K562 (cell line): ENCODE data around the gene COMP. TPM values are rescaled to one million over a fixed set of nuclear protein-coding genes. Genes with fewer than 3 reads are reported as not detected.

Experiments
- ARID2 ChIP-seq: fragments of 450-650 bp; IDR thresholded peaks from 2 replicates; pipeline ENCODE4 v1.6.1; 2017; ENCODE audit warnings: antibody characterized with exemption, mild to moderate bottlenecking
- BRF1 ChIP-seq: IDR thresholded peaks from 3 replicates; pipeline ENCODE4 v1.6.1; 2011; ENCODE audit warnings: borderline replicate concordance, mild to moderate bottlenecking; ENCODE audit not compliant: insufficient read length; ENCODE audit errors: extremely low read depth
- FOXA3 ChIP-seq, 2 experiments: fragments of 450-650 bp in 1 of 2; sonication (generic) in 1 of 2; formaldehyde crosslinking; IDR thresholded peaks in 1 of 2; conservative IDR thresholded peaks in 1 of 2; 2 replicates each; pipeline versions ENCODE4 v1.4.0 to v1.8.0; 2020 to 2022; ENCODE audit warnings: mild to moderate bottlenecking in 2 of 2, missing genetic modification reagents in 1 of 2
- FOXM1 ChIP-seq, 2 experiments: fragments of 450-650 bp in 1 of 2; sonication (generic) in 1 of 2; formaldehyde crosslinking in 1 of 2; IDR thresholded peaks; 2 replicates each; pipeline versions ENCODE4 v1.6.1 to v1.9.0; 2017 to 2022; ENCODE audit warnings: low read depth in 2 of 2, mild to moderate bottlenecking in 2 of 2, missing genetic modification reagents in 1 of 2, moderate library complexity in 1 of 2
- HNRNPH1 ChIP-seq: fragments of 200-400 bp; formaldehyde crosslinking; optimal IDR thresholded peaks from 2 replicates; pipeline ENCODE3; 2017; ENCODE audit warnings: low read depth, mild to moderate bottlenecking, low read length, moderate library complexity
- HNRNPL ChIP-seq: fragments of 200-400 bp; formaldehyde crosslinking; IDR thresholded peaks from 2 replicates; pipeline ENCODE4 v1.6.1; 2017; ENCODE audit warnings: low read depth, mild to moderate bottlenecking, low read length
- POLR2AphosphoS5 ChIP-seq: IDR thresholded peaks from 2 replicates; pipeline ENCODE4 v1.6.1; 2011; ENCODE audit warnings: mild to moderate bottlenecking, low read depth, low read length, moderate library complexity; ENCODE audit not compliant: control insufficient read depth, insufficient read depth
- SMAD1 ChIP-seq: fragments of 150-350 bp; IDR thresholded peaks from 2 replicates; pipeline ENCODE4 v1.6.1; 2014; ENCODE audit warnings: low read length, low read depth; ENCODE audit not compliant: partially characterized antibody
- TAF15 ChIP-seq: fragments of 200-400 bp; formaldehyde crosslinking; IDR thresholded peaks from 2 replicates; pipeline ENCODE4 v1.6.1; 2017; ENCODE audit warnings: mild to moderate bottlenecking, low read depth, low read length, moderate library complexity
- TOE1 ChIP-seq, 2 experiments: fragments of 450-650 bp in 1 of 2; sonication (generic) in 1 of 2; formaldehyde crosslinking in 1 of 2; IDR thresholded peaks; 2 replicates each; pipeline versions ENCODE4 v1.7.1 to v1.8.0; 2016 to 2022; ENCODE audit warnings: borderline replicate concordance in 2 of 2, mild to moderate bottlenecking in 2 of 2, antibody characterized with exemption in 1 of 2, inconsistent platforms in 1 of 2, low read depth in 1 of 2, missing genetic modification reagents in 1 of 2, moderate library complexity in 1 of 2
- ZNF146 ChIP-seq: IDR thresholded peaks from one replicate; pipeline ENCODE4 v1.6.1; 2018; ENCODE audit warnings: missing compliant biosample characterization; ENCODE audit not compliant: unreplicated experiment
- ZNF407 ChIP-seq: fragments of 450-650 bp; IDR thresholded peaks from 2 replicates; pipeline ENCODE4 v1.6.1; 2016; ENCODE audit warnings: low read depth
- polyA plus RNA-seq, 8 experiments: library from polyadenylated mRNA; depleted of rRNA in 4 of 8; stranded (reverse) in 5 of 8; unstranded in 3 of 8; fragments of >200 nt; fragmentation: Nextera tagmentation in 2 of 8; fragmentation: Illumina TruSeq in 1 of 8; extraction: Ambion mirVana in 2 of 8; extraction: Trizol in 1 of 8; gene quantifications; 2 replicates each; pipeline versions ENCODE4 v1.2.1 to v1.2.3, GENCODE V29; 2011 to 2014; ENCODE audit warnings: inconsistent platforms in 1 of 8, missing spikeins in 1 of 8
- total RNA-seq, 7 experiments: library from RNA; depleted of rRNA in 6 of 7; stranded (reverse); fragments of >200 nt in 6 of 7; fragmentation: Illumina TruSeq in 2 of 7; extraction: Trizol in 2 of 7; gene quantifications; 2 replicates each; pipeline versions ENCODE4 v1.2.1 to v1.2.3, GENCODE V29; 2011 to 2021; ENCODE audit warnings: low replicate concordance in 1 of 7
- TF ChIP-seq, protein P1 (sequence below): fragments of 250-450 bp; sonication (Bioruptor Pico); IDR thresholded peaks from 2 replicates; pipeline ENCODE4 v1.5.0; 2021
- TF ChIP-seq, protein P2 (sequence below): sonication (generic); formaldehyde crosslinking; IDR thresholded peaks from 2 replicates; pipeline ENCODE4 v1.8.1; 2022; ENCODE audit warnings: missing genetic modification reagents

The COMP gene
- total and polyA plus RNA-seq, 9 of the 15 experiments (the other 6 are each of a cell fraction or from before 2014, with no cell fraction given) = 0.07 TPM; not detected in 8

DNA sequence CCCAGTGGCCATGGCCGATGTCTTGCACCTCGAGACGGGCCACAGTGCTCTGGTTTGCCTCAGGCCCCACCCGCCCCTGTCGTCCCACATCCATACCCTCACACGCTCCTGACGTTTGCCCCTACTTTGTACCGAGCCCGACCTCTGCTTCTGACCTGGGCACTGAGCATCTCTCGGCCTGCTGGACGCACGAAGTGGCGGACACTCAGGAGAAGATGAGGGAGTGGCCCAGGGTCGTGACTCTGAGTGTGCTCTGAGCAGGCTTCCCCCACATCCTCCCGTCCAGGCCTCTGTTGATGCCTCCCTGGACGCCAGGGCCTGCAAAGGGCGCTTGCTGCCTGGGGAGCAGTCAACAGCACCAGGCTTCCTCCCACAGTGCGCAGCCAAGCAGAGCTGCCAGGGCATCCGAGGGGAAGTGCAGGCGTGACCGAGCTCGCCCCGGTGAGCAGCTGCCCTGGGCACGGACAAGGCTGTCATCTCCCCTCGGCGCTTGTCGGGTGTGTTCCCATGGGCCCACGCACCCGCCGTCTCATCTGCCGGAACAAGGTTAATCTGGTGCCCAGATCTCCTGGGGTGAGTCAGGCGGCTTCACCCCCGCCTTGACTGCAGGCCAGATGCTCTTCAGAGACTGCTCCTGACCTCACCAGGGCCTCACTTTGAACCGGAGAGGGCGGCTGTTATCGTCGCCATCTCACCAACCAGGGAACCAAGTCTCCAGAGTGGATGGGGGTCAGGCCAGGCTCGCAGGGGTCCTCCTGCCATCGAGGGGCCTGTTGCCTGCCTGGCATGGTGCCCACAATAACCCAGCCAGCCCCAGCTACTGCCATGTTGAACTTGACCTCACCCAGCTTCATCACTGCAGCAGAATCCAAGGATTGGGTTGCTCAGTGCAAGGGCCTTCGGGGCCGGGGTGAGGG lies 27.2 kb downstream of the COMP start (continued):
- TF ChIP-seq TAF15 (no peak), FOXM1 (IDR thresholded peaks at IDR 0.05; ENCODE audit: low read depth) (no peak), FOXM1 (CRISPR knock-in tag; IDR thresholded peaks at IDR 0.05; ENCODE audit: low read depth) (no peak), ARID2 (no peak), TOE1 (IDR thresholded peaks at IDR 0.05; ENCODE audit: borderline replicate concordance) (no peak), TOE1 (CRISPR knock-in tag; IDR thresholded peaks at IDR 0.05; ENCODE audit: borderline replicate concordance, low read depth) (no peak), HNRNPL (no peak), HNRNPH1 (no peak), ZNF146 (CRISPR knock-in tag) (no peak), ZNF407 (no peak), BRF1 (no peak), SMAD1 (no peak), POLR2AphosphoS5 (no peak), FOXA3 (CRISPR knock-in tag; conservative IDR thresholded peaks at IDR 0.05 in 1 of 2, IDR thresholded peaks at IDR 0.05 in 1 of 2) (no peak)
- TF ChIP-seq, protein P1, sequence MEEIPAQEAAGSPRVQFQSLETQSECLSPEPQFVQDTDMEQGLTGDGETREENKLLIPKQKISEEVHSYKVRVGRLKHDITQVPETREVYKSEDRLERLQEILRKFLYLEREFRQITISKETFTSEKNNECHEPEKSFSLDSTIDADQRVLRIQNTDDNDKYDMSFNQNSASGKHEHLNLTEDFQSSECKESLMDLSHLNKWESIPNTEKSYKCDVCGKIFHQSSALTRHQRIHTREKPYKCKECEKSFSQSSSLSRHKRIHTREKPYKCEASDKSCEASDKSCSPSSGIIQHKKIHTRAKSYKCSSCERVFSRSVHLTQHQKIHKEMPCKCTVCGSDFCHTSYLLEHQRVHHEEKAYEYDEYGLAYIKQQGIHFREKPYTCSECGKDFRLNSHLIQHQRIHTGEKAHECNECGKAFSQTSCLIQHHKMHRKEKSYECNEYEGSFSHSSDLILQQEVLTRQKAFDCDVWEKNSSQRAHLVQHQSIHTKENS (CRISPR knock-in tag) = no peak
- TF ChIP-seq, protein P2, sequence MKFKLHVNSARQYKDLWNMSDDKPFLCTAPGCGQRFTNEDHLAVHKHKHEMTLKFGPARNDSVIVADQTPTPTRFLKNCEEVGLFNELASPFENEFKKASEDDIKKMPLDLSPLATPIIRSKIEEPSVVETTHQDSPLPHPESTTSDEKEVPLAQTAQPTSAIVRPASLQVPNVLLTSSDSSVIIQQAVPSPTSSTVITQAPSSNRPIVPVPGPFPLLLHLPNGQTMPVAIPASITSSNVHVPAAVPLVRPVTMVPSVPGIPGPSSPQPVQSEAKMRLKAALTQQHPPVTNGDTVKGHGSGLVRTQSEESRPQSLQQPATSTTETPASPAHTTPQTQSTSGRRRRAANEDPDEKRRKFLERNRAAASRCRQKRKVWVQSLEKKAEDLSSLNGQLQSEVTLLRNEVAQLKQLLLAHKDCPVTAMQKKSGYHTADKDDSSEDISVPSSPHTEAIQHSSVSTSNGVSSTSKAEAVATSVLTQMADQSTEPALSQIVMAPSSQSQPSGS = 0 out of 2 replicates have a peak, but pooled peaks have one; percentile 18
